K562 (cell line): ENCODE data around the gene FRYL. TPM values are rescaled to one million over a fixed set of nuclear protein-coding genes. Genes with fewer than 3 reads are reported as not detected.

Experiments used
- DDX20 ChIP-seq: fragments of 450-650 bp; IDR thresholded peaks from 2 replicates; pipeline ENCODE4 v1.6.1; 2016; ENCODE audit warnings: missing genetic modification characterization, low read depth, mild to moderate bottlenecking, missing compliant biosample characterization, moderate library complexity
- EGR1 ChIP-seq: fragments of 450-650 bp; conservative IDR thresholded peaks from 2 replicates; pipeline ENCODE4 v1.6.1; 2017; ENCODE audit warnings: mild to moderate bottlenecking
- FOXP4 ChIP-seq: sonication (generic); formaldehyde crosslinking; IDR thresholded peaks from 2 replicates; pipeline ENCODE4 v1.8.0; 2022; ENCODE audit warnings: mild to moderate bottlenecking, missing genetic modification reagents, borderline replicate concordance
- NFIX ChIP-seq: fragments of 250-450 bp; sonication (Bioruptor Pico); IDR thresholded peaks from 2 replicates; pipeline ENCODE4 v1.4.0; 2020; ENCODE audit warnings: low read depth, mild to moderate bottlenecking, moderate library complexity
- RCOR1 ChIP-seq, 2 experiments: IDR thresholded peaks; 2 replicates each; pipeline ENCODE4 v1.6.1; 2012; ENCODE audit warnings: low read depth in 2 of 2, low read length in 2 of 2, borderline replicate concordance in 1 of 2, improper control_type of control experiment in 1 of 2
- SETDB1 ChIP-seq: IDR thresholded peaks from one replicate; pipeline ENCODE4 v1.6.1; 2012; ENCODE audit warnings: low read length, control low read depth, inconsistent platforms
- SFPQ ChIP-seq: fragments of 200-400 bp; formaldehyde crosslinking; IDR thresholded peaks from 2 replicates; pipeline ENCODE4 v1.6.1; 2017; ENCODE audit warnings: mild to moderate bottlenecking, low read depth, low read length, moderate library complexity
- SNAPC5 ChIP-seq: fragments of 250-450 bp; sonication (Bioruptor Pico); IDR thresholded peaks from 2 replicates; pipeline ENCODE4 v1.8.0; 2021; ENCODE audit warnings: moderate library complexity, mild to moderate bottlenecking, inconsistent platforms
- SRSF7 ChIP-seq: fragments of 200-400 bp; formaldehyde crosslinking; optimal IDR thresholded peaks from 2 replicates; pipeline ENCODE3; 2017; ENCODE audit warnings: mild to moderate bottlenecking, low read depth, low read length
- SUPT5H ChIP-seq: fragments of 450-650 bp; IDR thresholded peaks from 2 replicates; pipeline ENCODE4 v1.6.1; 2016
- ZNF175 ChIP-seq: fragments of 200-800 bp; sonication (Bioruptor generic); IDR thresholded peaks from 2 replicates; pipeline ENCODE4 v1.6.1; 2016; ENCODE audit warnings: low read depth, mild to moderate bottlenecking, missing genetic modification characterization, missing compliant biosample characterization
- ZNF263 ChIP-seq: sonication (generic); formaldehyde crosslinking; IDR thresholded peaks from 2 replicates; pipeline ENCODE4 v1.8.0; 2022; ENCODE audit warnings: mild to moderate bottlenecking, missing genetic modification reagents, borderline replicate concordance
- ZNF445 ChIP-seq: fragments of 250-450 bp; sonication (Bioruptor Pico); IDR thresholded peaks from 2 replicates; pipeline ENCODE4 v1.4.0; 2020; ENCODE audit warnings: low read depth, mild to moderate bottlenecking, moderate library complexity
- ZNF717 ChIP-seq: fragments of 250-450 bp; sonication (Bioruptor Pico); IDR thresholded peaks from 2 replicates; pipeline ENCODE4 v1.5.0; 2021
- polyA plus RNA-seq, 8 experiments: library from polyadenylated mRNA; depleted of rRNA in 4 of 8; stranded (reverse) in 5 of 8; unstranded in 3 of 8; fragments of >200 nt; fragmentation: Nextera tagmentation in 2 of 8; fragmentation: Illumina TruSeq in 1 of 8; extraction: Ambion mirVana in 2 of 8; extraction: Trizol in 1 of 8; gene quantifications; 2 replicates each; pipeline versions ENCODE4 v1.2.1 to v1.2.3, GENCODE V29; 2011 to 2014; ENCODE audit warnings: inconsistent platforms in 1 of 8, missing spikeins in 1 of 8
- total RNA-seq, 7 experiments: library from RNA; depleted of rRNA in 6 of 7; stranded (reverse); fragments of >200 nt in 6 of 7; fragmentation: Illumina TruSeq in 2 of 7; extraction: Trizol in 2 of 7; gene quantifications; 2 replicates each; pipeline versions ENCODE4 v1.2.1 to v1.2.3, GENCODE V29; 2011 to 2021; ENCODE audit warnings: low replicate concordance in 1 of 7
- TF ChIP-seq, protein P1 (sequence below): fragments of 150-350 bp; IDR thresholded peaks from 2 replicates; pipeline ENCODE4 v1.6.1; 2014; ENCODE audit warnings: low read depth, mild to moderate bottlenecking, low read length, borderline replicate concordance
- TF ChIP-seq, protein P2 (sequence below), 2 experiments: fragments of 450-650 bp; IDR thresholded peaks; 2 replicates each; pipeline ENCODE4 v1.6.1; 2018; ENCODE audit warnings: mild to moderate bottlenecking in 2 of 2, low read depth in 1 of 2; ENCODE audit not compliant: partially characterized antibody in 2 of 2

Gene FRYL
- total and polyA plus RNA-seq, 9 of the 15 experiments (the other 6 are each of a cell fraction or from before 2014, with no cell fraction given) = 7.2 to 34.9 (median 15.9) TPM

GRCh38 chr4:48739560-48740019 is 40.5 kb downstream of the FRYL start (continued):
- TF ChIP-seq EGR1 (no peak), ZNF263 (no peak), SRSF7 (no peak), ZNF445 (no peak), FOXP4 (no peak), DDX20 (tag) (no peak), SFPQ (no peak), SUPT5H (no peak), ZNF175 (CRISPR knock-in tag) (no peak), RCOR1 (IDR thresholded peaks at IDR 0.05; ENCODE audit: borderline replicate concordance in 1 of 2, low read depth in 2 of 2, low read length in 2 of 2) (peak in 1 of 2 experiments; percentile 87; a peak in 2 of 4 replicates), ZNF717 (CRISPR knock-in tag) (no peak), SETDB1 (no peak), SNAPC5 (CRISPR knock-in tag) (no peak), NFIX (CRISPR knock-in tag) (no peak)
- TF ChIP-seq, protein P1, sequence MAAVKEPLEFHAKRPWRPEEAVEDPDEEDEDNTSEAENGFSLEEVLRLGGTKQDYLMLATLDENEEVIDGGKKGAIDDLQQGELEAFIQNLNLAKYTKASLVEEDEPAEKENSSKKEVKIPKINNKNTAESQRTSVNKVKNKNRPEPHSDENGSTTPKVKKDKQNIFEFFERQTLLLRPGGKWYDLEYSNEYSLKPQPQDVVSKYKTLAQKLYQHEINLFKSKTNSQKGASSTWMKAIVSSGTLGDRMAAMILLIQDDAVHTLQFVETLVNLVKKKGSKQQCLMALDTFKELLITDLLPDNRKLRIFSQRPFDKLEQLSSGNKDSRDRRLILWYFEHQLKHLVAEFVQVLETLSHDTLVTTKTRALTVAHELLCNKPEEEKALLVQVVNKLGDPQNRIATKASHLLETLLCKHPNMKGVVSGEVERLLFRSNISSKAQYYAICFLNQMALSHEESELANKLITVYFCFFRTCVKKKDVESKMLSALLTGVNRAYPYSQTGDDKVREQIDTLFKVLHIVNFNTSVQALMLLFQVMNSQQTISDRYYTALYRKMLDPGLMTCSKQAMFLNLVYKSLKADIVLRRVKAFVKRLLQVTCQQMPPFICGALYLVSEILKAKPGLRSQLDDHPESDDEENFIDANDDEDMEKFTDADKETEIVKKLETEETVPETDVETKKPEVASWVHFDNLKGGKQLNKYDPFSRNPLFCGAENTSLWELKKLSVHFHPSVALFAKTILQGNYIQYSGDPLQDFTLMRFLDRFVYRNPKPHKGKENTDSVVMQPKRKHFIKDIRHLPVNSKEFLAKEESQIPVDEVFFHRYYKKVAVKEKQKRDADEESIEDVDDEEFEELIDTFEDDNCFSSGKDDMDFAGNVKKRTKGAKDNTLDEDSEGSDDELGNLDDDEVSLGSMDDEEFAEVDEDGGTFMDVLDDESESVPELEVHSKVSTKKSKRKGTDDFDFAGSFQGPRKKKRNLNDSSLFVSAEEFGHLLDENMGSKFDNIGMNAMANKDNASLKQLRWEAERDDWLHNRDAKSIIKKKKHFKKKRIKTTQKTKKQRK = no peak
- TF ChIP-seq, protein P2, sequence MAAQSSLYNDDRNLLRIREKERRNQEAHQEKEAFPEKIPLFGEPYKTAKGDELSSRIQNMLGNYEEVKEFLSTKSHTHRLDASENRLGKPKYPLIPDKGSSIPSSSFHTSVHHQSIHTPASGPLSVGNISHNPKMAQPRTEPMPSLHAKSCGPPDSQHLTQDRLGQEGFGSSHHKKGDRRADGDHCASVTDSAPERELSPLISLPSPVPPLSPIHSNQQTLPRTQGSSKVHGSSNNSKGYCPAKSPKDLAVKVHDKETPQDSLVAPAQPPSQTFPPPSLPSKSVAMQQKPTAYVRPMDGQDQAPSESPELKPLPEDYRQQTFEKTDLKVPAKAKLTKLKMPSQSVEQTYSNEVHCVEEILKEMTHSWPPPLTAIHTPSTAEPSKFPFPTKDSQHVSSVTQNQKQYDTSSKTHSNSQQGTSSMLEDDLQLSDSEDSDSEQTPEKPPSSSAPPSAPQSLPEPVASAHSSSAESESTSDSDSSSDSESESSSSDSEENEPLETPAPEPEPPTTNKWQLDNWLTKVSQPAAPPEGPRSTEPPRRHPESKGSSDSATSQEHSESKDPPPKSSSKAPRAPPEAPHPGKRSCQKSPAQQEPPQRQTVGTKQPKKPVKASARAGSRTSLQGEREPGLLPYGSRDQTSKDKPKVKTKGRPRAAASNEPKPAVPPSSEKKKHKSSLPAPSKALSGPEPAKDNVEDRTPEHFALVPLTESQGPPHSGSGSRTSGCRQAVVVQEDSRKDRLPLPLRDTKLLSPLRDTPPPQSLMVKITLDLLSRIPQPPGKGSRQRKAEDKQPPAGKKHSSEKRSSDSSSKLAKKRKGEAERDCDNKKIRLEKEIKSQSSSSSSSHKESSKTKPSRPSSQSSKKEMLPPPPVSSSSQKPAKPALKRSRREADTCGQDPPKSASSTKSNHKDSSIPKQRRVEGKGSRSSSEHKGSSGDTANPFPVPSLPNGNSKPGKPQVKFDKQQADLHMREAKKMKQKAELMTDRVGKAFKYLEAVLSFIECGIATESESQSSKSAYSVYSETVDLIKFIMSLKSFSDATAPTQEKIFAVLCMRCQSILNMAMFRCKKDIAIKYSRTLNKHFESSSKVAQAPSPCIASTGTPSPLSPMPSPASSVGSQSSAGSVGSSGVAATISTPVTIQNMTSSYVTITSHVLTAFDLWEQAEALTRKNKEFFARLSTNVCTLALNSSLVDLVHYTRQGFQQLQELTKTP (IDR thresholded peaks at IDR 0.05; ENCODE audit: low read depth in 1 of 2, partially characterized antibody in 2 of 2) = no peak
